HG03520 (cell line): ENCODE measurements around the gene ULK4.
"Not testable (repeated sequence)": the region's sequence is repeated elsewhere in the genome, so short reads cannot be mapped to it uniquely, and the experiment has no call there.

Experiments used
- ATAC-seq: cut with Tn5 transposase; IDR thresholded peaks from one replicate; pipeline ENCODE4 v1.9.1; 2021; ENCODE audit warnings: mild to moderate bottlenecking, moderate library complexity; ENCODE audit not compliant: unreplicated experiment

Gene ULK4

DNA sequence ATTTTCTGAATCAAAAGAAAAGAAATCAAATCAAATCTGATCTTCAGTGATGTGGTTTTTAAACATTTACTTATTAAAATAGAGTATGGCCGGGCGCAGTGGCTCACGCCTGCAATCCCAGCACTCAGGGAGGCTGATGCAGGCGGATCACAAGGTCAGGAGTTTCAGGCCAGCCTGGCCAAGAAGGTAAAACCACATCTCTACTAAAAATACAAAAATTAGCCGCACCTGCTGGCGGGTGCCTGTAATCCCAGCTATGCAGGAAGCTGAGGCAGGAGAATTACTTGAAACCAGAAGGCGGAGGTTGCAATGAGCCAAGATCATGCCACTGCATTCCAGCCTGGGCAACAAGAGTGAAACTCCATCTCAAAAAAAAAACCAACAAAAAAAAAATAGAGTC is 169.1 kb downstream of the ULK4 start:
- ATAC-seq: no peak

DNA sequence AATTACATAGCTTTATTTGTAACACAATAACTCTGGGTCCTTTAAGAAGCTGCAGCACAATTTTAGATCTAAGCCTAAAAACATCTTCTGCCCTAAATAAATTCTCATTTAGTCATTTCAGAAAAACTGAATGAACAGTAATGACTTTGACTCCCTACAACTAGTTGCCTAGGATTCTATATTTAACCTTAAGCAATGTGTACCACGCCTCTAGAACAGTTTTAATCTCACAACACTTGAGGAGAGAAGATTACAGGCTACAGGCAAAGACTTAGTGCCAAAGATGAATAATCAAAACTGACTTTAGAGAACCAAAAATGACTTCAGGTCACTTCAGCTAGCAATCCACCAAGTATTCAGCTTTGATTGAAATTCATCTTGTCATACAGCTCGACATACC is 192.8 kb downstream of the ULK4 start:
- no peak for ATAC-seq

DNA sequence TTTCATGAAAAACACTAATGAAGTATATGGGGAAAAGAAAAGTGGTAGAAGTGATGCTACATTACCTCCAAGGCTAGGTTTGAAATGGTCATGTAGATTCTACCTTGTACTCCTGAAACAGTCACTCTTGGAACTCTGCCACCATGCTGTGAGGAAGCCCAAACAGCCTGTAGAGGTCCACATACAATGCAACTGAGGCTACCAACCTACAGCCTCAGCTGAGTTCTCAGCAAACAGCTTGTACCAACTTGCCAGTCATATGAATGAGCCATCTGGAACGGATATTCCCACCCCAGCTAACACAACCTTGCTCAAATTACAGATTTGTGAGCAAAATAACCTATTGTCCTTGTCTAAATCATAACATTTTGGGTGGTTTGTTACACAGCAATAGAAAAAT is 193.5 kb downstream of the ULK4 start:
- ATAC-seq: no peak

DNA sequence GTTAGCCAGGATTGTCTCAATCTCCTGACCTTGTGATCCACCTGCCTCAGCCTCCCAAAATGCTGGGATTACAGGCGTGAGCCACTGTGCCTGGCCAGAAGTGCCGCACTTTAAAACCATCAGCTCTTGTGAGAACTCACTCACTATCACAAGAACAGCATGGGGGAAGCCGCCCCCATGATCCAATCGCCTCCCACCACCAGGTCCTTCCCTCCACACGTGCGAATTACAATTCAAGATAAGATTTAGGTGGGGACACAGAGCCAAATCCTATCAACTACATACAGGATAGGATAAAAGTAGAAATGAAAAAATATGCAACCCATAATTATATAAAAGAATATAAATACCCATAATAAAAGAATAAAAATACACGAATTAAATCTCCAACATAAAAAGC is 199.0 kb downstream of the ULK4 start:
- ATAC-seq: not testable (repeated sequence)

DNA sequence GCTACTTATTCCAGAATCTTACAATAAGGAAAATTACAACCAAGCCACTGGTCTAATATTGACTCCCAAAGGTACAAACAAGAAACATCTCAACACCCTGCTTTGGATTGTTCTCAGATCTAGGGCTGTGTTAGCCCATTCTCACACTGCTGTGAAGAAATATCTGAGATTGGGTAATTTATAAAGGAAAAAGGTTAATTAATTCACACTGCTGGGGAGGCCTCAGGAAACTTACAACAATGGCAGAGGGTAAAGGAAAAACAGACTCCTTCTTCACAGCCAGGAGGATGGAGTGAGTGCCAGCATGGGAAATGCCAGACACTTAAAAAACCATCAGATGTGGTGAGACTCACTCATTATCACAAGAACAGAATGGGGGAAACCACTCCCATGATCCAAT is 208.3 kb downstream of the ULK4 start:
- no peak for ATAC-seq

DNA sequence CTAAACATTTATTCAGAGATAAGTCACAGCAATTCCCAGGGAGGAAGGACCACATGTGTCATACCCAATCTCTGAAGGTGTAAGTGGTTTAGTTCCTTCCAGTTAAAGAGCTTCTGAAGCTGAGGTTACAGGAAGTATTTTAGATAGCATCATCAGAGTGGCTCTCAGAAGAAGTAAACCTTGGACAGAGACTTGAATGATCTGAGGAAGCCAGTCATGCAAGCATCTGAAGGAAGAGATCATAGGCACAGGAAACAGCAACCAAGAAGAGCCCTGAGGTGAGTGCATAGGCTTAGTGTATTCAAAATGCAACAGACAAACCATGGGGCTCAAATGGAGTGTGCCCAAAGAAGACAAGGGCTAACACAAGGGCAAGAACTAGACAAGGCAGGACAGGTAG is 210.3 kb downstream of the ULK4 start:
- ATAC-seq: no peak

DNA sequence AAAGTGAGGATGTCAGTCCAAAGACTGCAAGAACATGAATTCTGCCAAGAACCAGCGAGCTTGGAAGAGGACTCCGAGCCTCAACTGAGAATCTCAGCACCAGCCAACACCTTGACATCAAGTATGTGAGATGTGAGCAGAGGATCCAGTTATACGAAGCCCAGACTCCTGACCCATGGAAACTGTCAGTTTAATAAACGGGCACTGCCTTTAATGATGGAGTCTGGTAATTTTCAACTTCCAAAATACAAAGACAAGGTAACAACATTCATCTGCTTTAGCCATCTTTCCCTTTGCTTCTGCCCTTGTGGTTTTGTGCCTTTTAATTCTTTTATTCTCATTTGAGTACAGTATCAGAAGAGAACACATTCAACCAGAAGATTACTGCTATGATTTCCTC is 211.9 kb downstream of the ULK4 start:
- no peak for ATAC-seq

DNA sequence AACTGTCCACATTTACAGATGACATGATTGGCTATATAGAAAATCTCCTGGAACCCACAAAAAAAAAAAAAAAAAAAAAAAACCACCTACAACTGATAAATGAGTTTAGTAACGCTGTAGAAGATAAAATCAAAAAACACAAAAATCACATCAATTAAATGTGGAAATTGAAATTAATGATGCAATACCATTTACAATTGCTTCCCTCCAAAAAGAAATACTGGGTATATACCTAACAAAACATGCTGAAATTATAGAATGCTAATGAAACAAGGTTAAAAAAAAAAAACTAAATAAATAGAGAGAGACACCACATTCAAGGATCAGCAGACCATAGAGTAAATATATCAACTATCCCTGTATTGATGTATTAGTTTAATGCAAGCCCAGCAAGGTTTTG is 215.7 kb downstream of the ULK4 start:
- no peak for ATAC-seq

DNA sequence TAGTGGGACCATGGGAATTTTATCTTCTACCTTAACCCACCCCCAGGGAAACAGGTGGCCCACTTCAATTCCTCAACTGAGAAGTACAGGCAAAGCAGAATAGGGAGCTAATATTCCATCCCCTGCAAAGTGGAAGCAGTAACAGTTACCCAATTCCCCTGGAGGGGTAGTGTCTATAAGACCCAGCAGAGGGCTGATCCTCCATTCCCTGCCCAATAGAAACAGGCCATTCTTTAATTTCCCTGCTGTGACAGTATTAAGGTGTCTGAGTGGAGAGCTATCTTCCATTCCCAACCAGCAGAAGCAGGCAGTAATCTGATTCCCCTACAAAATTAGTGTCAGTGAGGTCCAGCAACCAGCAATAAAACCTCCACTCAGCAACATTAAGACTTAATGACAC is 219.8 kb downstream of the ULK4 start:
- no peak for ATAC-seq

DNA sequence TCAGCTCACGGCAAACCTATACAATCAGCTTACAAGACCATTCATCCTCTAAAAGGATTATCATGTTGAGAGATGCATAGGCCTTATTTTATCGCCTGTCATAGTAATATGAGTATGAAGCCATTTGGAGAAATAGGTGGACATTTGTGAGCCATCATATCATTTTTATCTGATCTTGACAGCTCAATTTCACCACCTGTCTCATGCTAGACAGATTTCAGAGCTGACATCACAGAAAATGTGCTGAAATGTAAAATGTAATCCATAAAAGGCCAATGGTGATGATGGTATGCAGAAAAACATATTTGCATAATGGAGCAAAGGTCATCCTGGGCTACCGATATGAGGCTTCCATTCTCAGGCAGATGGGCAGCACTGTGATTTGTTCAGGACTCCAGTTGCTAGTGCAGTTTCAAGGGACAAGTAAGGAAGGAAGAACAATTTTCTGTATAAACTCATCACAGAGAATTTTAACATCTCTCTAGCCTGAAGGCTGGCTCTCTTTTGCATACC is 221.5 kb downstream of the ULK4 start:
- no peak for ATAC-seq

DNA sequence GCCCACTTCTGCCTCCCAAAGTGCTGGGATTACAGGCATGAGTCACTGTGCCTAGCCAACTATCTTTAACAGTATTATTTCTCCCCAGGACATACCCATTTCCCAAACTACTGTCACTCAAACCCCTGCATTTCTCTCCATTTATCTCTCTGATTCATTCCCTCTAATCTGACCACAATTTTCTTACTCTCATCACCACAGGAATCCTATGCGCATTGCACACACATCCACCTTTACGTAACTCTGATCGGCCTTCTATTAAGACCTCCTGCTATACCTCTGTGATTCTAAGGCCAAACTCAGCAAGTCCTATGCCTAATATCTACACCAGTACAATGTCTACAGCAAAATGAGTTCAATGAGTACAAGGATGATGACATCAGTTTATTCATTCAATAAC is 235.0 kb downstream of the ULK4 start:
- no peak for ATAC-seq

DNA sequence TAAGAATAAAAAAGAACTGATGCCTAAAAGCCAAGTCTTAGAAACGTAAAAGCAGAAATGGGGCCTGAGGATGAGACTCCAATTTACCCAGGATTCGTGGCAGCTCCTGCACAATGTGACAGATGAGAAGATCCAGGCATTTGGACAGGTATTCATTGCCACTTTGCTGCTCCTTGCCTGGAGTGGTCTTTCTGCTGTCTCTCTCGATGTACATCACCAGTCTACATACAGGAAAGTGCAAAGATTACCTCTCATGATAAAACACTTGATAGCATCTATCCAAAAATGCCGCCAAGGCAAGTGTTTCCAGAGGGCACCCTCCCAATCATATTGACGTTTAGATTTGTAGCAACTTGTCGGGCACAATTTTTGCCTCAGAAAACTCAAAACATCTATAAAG is 244.3 kb downstream of the ULK4 start:
- no peak for ATAC-seq

DNA sequence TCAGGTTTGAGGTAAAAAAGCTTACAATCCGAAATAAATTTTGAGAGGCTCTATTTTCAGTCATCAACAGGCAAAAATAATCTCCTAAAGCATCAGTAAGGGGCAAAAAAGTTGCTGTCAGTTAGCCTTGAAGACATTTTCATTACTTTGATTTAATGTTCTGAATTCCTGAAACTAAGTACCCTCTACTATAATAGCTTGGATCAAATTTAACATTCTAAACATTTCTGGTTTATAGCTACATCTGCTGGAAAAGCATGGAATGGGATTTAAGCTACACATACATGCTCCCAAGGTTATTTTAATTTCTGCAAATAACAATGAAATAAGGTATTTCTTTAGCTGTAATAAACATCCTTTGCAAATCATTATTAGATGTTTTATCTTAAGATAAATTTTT is 245.4 kb downstream of the ULK4 start:
- no peak for ATAC-seq

DNA sequence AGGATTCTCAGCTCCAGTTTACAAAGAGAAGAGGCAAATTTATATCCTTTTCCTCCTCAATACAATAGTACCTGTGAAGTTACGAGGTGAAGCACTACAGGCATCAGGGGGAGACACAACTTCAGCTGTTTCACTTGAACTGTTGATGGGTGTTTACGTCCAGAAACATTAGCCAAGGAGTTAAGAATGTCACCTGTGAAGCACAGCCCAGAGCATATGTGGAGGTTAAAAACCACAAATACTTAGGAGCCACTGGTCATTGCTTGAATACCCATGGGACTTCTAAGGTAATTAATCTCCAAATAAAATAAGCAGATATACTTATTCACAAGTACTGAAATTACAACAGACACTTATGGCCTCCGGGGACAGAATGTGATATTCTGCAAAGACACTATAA is 246.5 kb downstream of the ULK4 start:
- ATAC-seq: no peak

DNA sequence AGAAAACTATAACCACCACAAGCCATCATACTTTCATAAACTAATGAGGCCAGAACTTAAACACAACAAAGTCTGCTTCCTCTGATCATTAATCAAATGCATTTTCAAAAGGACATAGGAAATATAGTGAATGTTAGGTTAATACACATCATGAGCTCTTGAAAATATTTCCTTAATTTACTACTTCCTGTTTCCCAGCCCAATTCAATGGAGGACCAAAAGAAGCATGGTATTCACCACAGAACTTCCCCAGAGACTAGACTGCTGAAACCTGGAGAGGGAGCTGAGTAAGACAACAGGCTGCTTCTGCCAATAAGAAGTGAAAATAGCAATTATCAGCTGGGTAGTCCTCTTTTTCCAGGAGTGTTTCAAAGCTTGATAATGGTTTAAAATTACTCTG is 250.3 kb downstream of the ULK4 start:
- no peak for ATAC-seq

DNA sequence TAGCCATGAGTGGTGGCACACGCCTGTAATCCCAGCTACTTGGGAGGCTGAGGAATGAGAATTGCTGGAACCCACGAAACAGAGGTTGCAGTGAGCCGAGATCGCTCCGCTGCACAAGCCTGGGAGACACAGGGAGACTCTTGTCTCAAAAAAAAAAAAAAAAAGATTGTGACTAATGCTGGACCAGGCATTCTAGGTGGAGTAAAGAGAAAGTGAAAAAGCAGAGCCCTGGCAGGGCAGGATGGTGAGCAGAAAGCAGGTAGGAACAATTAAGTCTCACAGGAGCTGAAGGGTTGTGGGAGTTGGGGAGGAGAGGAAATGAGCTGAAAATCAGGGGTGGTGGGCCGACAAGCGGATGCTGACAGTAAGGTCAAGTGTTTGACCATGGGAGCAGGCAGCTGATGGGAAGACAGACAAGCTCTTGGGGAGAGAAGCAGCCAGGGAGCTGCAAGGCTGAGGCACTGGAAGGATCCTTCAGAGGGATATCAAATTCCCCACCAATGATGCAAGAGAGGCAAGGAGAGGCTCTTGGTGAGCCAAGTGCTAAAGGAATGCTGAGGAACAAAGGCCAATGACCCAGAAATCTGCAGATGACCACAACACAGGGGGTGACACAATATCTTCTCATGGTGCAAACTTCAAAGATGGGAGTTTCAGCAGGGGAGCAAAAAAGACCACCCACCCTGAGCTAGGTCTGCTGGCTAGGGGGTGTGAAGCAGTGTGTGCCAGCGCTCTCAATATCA is 251.1 kb downstream of the ULK4 start:
- ATAC-seq: no peak

DNA sequence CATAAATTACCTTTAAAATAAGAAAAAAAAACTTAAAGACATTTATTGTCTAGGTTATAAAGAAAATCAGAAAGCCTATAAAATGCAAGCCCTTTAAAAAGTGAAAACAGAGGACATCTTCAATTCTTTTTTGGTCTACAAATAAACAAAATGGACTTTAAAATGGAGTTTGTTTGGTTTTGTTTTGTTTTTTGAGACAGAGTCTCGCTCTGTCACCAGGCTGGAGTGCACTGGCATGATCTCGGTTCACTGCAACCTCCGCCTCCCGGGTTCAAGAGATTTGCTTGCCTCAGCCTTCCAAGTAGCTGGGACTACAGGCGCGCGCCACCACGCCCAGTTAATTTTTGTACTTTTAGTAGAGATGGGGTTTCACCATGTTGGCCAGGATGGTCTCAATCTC is 252.7 kb downstream of the ULK4 start:
- not testable (repeated sequence) for ATAC-seq

DNA sequence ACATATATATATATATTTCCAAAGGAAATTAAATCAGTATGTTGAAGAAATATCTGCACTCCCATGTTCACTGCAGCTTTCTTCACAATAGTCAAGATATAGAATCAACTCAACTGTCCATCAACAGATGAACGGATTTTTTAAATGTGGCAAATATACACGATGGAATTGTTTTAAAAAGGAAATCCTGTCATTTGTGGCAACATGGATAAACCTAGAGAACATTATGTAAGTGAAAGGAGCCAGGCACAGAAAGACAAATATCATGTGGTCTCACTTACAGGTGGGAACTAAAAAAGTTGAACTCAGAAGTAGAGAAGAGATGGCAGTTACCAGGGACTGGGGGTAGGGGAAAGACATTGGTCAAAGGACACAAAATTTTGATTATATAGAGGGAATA is 253.7 kb downstream of the ULK4 start:
- no peak for ATAC-seq

DNA sequence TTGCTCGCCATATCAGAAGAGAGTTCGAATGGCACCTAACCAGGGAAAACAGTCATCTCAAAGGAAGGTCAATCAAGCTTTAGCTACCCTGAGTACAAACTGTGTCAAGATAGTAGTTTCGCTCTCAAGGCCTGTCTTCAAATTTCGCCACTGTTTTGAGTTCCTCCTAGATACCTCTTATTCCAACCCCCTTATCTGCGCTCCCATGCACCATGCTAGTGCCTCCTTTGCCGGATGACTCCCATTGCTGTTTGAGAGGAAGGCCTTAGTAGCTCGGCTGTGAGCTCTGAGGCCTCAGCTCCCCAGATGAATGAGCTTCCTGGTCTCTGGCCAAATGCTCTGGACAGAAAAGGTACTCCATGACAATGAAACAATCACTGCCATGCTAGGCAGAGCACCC is 256.0 kb downstream of the ULK4 start:
- no peak for ATAC-seq

DNA sequence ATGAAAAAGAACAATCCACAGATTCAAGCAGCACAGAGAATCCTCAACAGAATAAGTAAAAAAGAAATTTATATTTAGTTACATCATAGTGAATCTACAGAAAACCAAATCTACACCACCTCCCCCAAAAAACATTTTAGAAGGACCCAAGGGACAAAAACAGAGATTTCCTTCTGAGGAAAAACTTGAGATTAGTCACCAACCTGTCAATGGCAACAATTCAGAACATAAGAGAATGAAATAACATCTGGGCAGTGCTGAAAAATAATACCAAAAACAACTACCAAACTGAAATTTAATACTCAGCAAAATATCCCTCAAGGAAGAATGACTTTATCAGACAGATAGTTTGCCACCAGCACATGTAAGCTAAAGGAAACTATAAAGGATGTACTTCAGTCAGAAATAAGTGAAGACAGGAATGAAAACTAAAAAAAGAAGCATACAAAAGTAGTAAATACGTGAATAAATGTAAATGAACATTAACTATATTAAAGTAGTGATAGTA is 260.7 kb downstream of the ULK4 start:
- no peak for ATAC-seq

DNA sequence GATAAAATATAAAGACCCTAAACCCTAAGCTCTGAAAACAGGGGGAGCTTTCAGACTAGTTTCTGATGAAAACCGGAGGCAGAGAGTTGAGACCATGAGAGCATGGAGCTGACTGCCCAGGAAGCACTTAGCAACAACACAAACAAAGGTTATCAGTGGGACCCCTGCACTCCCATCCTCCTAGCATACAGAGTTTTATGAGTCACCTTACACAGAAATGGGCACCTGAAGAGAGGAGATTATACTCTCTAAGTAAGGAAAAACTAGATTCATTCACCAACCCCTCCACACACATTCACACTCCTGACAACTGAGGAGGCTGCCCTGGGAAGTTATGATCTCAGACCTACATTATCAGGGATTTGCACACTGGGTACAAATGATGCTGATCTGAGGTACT is 261.7 kb downstream of the ULK4 start:
- ATAC-seq: no peak

DNA sequence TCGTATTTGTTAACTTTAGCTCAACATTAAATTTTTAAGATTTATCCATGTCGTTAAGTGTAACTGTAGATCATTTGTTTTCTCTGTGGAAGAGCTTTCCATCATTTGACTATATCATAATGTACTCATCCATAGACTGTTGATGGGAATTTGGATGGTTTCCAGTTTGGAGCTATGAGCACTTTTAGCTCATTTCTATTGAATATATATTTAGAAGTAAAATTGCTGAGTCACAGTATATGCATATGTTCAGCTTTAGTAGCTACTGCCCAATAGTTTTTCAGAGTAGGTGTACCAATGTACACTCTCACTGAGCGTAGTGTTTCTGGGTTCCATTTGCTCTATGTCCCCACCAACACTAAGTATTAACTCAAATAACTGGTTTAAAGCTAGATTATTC is 263.0 kb downstream of the ULK4 start:
- ATAC-seq: no peak

DNA sequence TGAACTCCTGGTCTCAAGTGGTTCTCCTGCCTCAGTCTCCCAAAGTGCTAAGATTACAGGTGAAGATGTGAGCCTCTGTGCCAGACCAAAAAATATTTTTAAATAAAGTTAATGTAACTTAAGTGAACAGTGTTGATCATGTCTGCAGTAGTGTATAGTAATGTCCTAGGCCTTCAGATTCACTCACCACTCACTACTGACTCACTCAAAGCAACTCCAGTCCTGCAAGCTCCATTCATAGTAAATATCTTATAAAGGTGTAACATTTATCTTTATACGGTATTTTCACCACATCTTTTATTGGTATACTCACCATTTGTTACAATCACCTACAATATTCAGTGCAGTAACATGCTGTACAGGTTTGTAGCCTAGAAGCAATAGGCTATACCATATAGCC is 264.2 kb downstream of the ULK4 start:
- no peak for ATAC-seq
